Ovary (tissue), 3 donors: ENCODE data around the gene TMEM202.

Experiments used
- POLR2A ChIP-seq: fragments of 450-650 bp; IDR thresholded peaks from one replicate; pipeline ENCODE4 v1.6.1; 2017; ENCODE audit warnings: antibody characterized with exemption, mild to moderate bottlenecking, moderate library complexity
- TF ChIP-seq, protein P1 (sequence below), 3 donors: fragments of 450-650 bp in 2 of 3; fragments of 200-600 bp in 1 of 3; IDR thresholded peaks; one replicate each; pipeline versions ENCODE4 v1.5.1 to v1.8.0; 2016 to 2022; ENCODE audit warnings: antibody characterized with exemption in 3 of 3, mild to moderate bottlenecking in 1 of 3
- donor health status: DM: no; HTN: no; CAD: no.

GRCh38 chr15:72379856-72380430 is 18.2 kb upstream of the TMEM202 start:
- TF ChIP-seq, protein P1, sequence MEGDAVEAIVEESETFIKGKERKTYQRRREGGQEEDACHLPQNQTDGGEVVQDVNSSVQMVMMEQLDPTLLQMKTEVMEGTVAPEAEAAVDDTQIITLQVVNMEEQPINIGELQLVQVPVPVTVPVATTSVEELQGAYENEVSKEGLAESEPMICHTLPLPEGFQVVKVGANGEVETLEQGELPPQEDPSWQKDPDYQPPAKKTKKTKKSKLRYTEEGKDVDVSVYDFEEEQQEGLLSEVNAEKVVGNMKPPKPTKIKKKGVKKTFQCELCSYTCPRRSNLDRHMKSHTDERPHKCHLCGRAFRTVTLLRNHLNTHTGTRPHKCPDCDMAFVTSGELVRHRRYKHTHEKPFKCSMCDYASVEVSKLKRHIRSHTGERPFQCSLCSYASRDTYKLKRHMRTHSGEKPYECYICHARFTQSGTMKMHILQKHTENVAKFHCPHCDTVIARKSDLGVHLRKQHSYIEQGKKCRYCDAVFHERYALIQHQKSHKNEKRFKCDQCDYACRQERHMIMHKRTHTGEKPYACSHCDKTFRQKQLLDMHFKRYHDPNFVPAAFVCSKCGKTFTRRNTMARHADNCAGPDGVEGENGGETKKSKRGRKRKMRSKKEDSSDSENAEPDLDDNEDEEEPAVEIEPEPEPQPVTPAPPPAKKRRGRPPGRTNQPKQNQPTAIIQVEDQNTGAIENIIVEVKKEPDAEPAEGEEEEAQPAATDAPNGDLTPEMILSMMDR (IDR thresholded peaks at IDR 0.05) = no peak
- TF ChIP-seq POLR2A = no peak
